HL-60 (cell line): ENCODE data around the gene TUBGCP6.

ENCODE experiments used
- SPI1 ChIP-seq: IDR thresholded peaks from 2 replicates; pipeline ENCODE4 v1.6.1; 2012; ENCODE audit warnings: low read depth, mild to moderate bottlenecking, borderline replicate concordance
- TF ChIP-seq, protein P1 (sequence below): IDR thresholded peaks from one replicate; pipeline ENCODE4 v1.5.1; 2011; ENCODE audit warnings: low read length, control low read depth, inconsistent platforms; ENCODE audit not compliant: insufficient read depth
- TF ChIP-seq, protein P2 (sequence below): IDR thresholded peaks from 2 replicates; pipeline ENCODE4 v1.6.1; 2012; ENCODE audit warnings: low read depth; ENCODE audit not compliant: insufficient replicate concordance

GRCh38 chr22:50207383-50208140, 37.3 kb downstream of the TUBGCP6 start:
- TF ChIP-seq, protein P1, sequence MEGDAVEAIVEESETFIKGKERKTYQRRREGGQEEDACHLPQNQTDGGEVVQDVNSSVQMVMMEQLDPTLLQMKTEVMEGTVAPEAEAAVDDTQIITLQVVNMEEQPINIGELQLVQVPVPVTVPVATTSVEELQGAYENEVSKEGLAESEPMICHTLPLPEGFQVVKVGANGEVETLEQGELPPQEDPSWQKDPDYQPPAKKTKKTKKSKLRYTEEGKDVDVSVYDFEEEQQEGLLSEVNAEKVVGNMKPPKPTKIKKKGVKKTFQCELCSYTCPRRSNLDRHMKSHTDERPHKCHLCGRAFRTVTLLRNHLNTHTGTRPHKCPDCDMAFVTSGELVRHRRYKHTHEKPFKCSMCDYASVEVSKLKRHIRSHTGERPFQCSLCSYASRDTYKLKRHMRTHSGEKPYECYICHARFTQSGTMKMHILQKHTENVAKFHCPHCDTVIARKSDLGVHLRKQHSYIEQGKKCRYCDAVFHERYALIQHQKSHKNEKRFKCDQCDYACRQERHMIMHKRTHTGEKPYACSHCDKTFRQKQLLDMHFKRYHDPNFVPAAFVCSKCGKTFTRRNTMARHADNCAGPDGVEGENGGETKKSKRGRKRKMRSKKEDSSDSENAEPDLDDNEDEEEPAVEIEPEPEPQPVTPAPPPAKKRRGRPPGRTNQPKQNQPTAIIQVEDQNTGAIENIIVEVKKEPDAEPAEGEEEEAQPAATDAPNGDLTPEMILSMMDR, result no peak
- TF ChIP-seq SPI1, result no peak
- TF ChIP-seq, protein P2, sequence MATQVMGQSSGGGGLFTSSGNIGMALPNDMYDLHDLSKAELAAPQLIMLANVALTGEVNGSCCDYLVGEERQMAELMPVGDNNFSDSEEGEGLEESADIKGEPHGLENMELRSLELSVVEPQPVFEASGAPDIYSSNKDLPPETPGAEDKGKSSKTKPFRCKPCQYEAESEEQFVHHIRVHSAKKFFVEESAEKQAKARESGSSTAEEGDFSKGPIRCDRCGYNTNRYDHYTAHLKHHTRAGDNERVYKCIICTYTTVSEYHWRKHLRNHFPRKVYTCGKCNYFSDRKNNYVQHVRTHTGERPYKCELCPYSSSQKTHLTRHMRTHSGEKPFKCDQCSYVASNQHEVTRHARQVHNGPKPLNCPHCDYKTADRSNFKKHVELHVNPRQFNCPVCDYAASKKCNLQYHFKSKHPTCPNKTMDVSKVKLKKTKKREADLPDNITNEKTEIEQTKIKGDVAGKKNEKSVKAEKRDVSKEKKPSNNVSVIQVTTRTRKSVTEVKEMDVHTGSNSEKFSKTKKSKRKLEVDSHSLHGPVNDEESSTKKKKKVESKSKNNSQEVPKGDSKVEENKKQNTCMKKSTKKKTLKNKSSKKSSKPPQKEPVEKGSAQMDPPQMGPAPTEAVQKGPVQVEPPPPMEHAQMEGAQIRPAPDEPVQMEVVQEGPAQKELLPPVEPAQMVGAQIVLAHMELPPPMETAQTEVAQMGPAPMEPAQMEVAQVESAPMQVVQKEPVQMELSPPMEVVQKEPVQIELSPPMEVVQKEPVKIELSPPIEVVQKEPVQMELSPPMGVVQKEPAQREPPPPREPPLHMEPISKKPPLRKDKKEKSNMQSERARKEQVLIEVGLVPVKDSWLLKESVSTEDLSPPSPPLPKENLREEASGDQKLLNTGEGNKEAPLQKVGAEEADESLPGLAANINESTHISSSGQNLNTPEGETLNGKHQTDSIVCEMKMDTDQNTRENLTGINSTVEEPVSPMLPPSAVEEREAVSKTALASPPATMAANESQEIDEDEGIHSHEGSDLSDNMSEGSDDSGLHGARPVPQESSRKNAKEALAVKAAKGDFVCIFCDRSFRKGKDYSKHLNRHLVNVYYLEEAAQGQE, result no peak
